Prostate gland (tissue), 2 donors: ENCODE results near the gene TUBB1. TPM values are rescaled to one million over a fixed set of nuclear protein-coding genes. Genes with fewer than 3 reads are reported as not detected.

Experiments used
- DNase-seq: peaks from one replicate; pipeline ENCODE4 v3.0.0-alpha.2; 2019; ENCODE audit warnings: low spot score
- H3K27ac ChIP-seq, 2 donors: fragments of 200-600 bp; sonication (generic); 2 replicates each; pipeline ENCODE4 v1.5.1; 2017 to 2019
- H3K27me3 ChIP-seq: fragments of 200-600 bp; sonication (generic); replicated peaks from 2 replicates; pipeline ENCODE4 v1.5.1; 2019; ENCODE audit not compliant: insufficient read depth
- H3K36me3 ChIP-seq, 2 donors: fragments of 200-600 bp; sonication (generic); 1 replicate in 1 of 2; 2 replicates in 1 of 2; pipeline versions ENCODE4 v1.5.1 to v1.8.1; 2017 to 2019
- H3K4me1 ChIP-seq: fragments of 200-600 bp; sonication (generic); replicated peaks from 2 replicates; pipeline ENCODE4 v1.5.1; 2019
- H3K4me3 ChIP-seq, 2 donors: fragments of 200-600 bp; sonication (generic); 2 replicates each; pipeline ENCODE4 v1.5.1; 2017 to 2019
- H3K9me3 ChIP-seq: fragments of 200-600 bp; sonication (generic); 2 replicates; pipeline ENCODE4 v1.5.1; 2017
- POLR2A ChIP-seq: fragments of 450-650 bp; IDR thresholded peaks from one replicate; pipeline ENCODE4 v1.6.1; 2016; ENCODE audit warnings: antibody characterized with exemption, mild to moderate bottlenecking
- POLR2AphosphoS5 ChIP-seq: sonication (generic); formaldehyde crosslinking; IDR thresholded peaks from one replicate; pipeline ENCODE4 v1.6.1; 2017; ENCODE audit warnings: antibody characterized with exemption
- WGBS: methylation state at CpG from one replicate; pipeline ENCODE4 v1.1.5; 2018; 5-methylcytosine and 5-hydroxymethylcytosine counted together
- intact Hi-C: fragments of 100-400 bp; cut with DNase I; formaldehyde crosslinking; loops from one replicate; pipeline ENCODE4 v1.14.2; 2022
- total RNA-seq, 2 donors: library from RNA; depleted of rRNA; stranded (reverse); fragments of >200 nt; gene quantifications; one replicate each; pipeline ENCODE4 v1.1.0, GENCODE V29; 2016
- TF ChIP-seq, protein P1 (sequence below), 4 experiments: fragments of 200-600 bp in 2 of 4; fragments of 450-650 bp in 2 of 4; sonication (generic) in 2 of 4; IDR thresholded peaks; 1 replicate in 3 of 4; 2 replicates in 1 of 4; pipeline ENCODE4 v1.5.1; 2016 to 2019; ENCODE audit warnings: antibody characterized with exemption in 4 of 4, mild to moderate bottlenecking in 2 of 4, moderate library complexity in 2 of 4

The TUBB1 gene
- total RNA-seq, result not detected

DNA sequence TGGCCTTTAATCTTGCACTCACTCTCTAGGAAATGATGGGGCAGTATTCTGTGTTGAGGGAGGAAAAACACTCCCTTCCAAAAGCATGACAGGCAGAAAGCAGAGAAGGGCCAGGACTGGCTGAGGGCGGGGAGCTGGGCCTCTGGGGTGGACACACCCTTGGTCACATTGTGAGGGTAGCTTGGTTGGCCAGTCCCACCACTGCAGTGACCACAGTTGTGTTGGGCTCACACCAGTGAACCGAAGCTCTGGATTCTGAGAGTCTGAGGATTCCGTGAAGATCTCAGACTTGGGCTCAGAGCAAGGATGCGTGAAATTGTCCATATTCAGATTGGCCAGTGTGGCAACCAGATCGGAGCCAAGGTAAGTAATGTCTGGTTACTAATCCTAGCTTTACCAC lies at the start of gene TUBB1:
Gene TUBB1, plus strand, starts transcription at position 213 of the 400 bp plus-strand sequence. Its CDS starts 94 bp downstream, at position 307.
- H3K9me3 ChIP-seq, result no peaks in the 10 kb centered on the region
- DNase-seq, result no peak
- intact Hi-C loops, result no loop called here

GRCh38 chr20:58969439-58969838 lies 49.8 kb upstream of the TUBB1 start:
- TF ChIP-seq POLR2AphosphoS5 (no peak), POLR2A (no peak)
- TF ChIP-seq, protein P1, sequence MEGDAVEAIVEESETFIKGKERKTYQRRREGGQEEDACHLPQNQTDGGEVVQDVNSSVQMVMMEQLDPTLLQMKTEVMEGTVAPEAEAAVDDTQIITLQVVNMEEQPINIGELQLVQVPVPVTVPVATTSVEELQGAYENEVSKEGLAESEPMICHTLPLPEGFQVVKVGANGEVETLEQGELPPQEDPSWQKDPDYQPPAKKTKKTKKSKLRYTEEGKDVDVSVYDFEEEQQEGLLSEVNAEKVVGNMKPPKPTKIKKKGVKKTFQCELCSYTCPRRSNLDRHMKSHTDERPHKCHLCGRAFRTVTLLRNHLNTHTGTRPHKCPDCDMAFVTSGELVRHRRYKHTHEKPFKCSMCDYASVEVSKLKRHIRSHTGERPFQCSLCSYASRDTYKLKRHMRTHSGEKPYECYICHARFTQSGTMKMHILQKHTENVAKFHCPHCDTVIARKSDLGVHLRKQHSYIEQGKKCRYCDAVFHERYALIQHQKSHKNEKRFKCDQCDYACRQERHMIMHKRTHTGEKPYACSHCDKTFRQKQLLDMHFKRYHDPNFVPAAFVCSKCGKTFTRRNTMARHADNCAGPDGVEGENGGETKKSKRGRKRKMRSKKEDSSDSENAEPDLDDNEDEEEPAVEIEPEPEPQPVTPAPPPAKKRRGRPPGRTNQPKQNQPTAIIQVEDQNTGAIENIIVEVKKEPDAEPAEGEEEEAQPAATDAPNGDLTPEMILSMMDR (IDR thresholded peaks at IDR 0.05), result no peak
- no peak for DNase-seq
- WGBS, result 67% methylated on average over 2 of the region's 2 CpGs
- no peaks in the 10 kb centered on the region for H3K27me3 ChIP-seq
- no peak overlapping the region for H3K4me3 ChIP-seq
- no peaks in the 10 kb centered on the region for H3K4me1 ChIP-seq
- H3K27ac ChIP-seq, result no peak overlapping the region
- intact Hi-C loops, result no loop called here
- no peaks in the 10 kb centered on the region for H3K9me3 ChIP-seq
- H3K36me3 ChIP-seq, result no peaks in the 10 kb centered on the region

More for the DNA sequence above, at the start of gene TUBB1:
- WGBS, result 99% methylated on average over 5 of the region's 5 CpGs
- no peaks in the 10 kb centered on the region for H3K36me3 ChIP-seq
- H3K4me1 ChIP-seq, result no peaks in the 10 kb centered on the region
- TF ChIP-seq POLR2A (no peak), POLR2AphosphoS5 (no peak)
- TF ChIP-seq, protein P1 (IDR thresholded peaks at IDR 0.05), result no peak
- no peak within 1 kb of the TSS for H3K27ac ChIP-seq
- no peaks in the 10 kb centered on the region for H3K27me3 ChIP-seq
- no peak within 1 kb of the TSS for H3K4me3 ChIP-seq

GRCh38 chr20:58970146-58970545 lies 49.1 kb upstream of the TUBB1 start:
- Histone ChIP-seq H3K27me3 (no peaks in the 10 kb centered on the region), H3K4me3 (no peak overlapping the region), H3K4me1 (no peaks in the 10 kb centered on the region), H3K36me3 (no peaks in the 10 kb centered on the region), H3K27ac (no peak overlapping the region), H3K9me3 (no peaks in the 10 kb centered on the region)
- intact Hi-C loops, result no loop called here
- TF ChIP-seq POLR2A (no peak), POLR2AphosphoS5 (no peak)
- TF ChIP-seq, protein P1 (IDR thresholded peaks at IDR 0.05), result no peak
- no peak for DNase-seq
- WGBS, result 95% methylated on average over 1 of the region's 1 CpG

- WGBS, result 75% methylated on average over 6 of the region's 6 CpGs
- Histone ChIP-seq H3K4me1 (no peaks in the 10 kb centered on the region), H3K27ac (no peak overlapping the region), H3K4me3 (no peak overlapping the region), H3K9me3 (no peaks in the 10 kb centered on the region), H3K27me3 (no peaks in the 10 kb centered on the region), H3K36me3 (no peaks in the 10 kb centered on the region)
- TF ChIP-seq POLR2AphosphoS5 (no peak), POLR2A (no peak)
- TF ChIP-seq, protein P1 (IDR thresholded peaks at IDR 0.05), result no peak
- intact Hi-C loops, result no loop called here
- DNase-seq, result no peak
Observed at GRCh38 chr20:58971429-58971828, 47.8 kb upstream of the TUBB1 start.

DNA sequence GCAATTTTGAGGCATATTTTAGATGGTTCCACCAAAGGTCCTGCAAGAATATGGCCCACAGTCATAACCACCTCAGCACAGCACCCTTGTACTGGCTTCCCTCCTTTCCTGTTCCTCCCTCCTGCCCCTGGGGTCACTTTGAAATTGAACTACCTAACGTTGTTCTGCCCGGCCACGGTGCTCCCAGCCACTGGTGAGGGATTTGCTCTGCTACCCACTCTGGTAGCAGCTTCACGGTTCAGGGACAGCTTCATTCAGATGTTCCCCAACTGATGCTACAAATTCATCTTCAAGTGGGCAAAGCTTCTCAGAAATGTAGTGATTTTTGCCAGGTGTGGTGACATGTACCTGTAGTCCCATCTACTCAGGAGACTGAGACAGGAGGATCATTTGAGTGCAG lies 46.0 kb upstream of the TUBB1 start:
- H3K4me1 ChIP-seq, result no peaks in the 10 kb centered on the region
- no peaks in the 10 kb centered on the region for H3K27me3 ChIP-seq
- no peak overlapping the region for H3K27ac ChIP-seq
- no peak for DNase-seq
- H3K36me3 ChIP-seq, result no peaks in the 10 kb centered on the region
- no peak overlapping the region for H3K4me3 ChIP-seq
- TF ChIP-seq, protein P1 (IDR thresholded peaks at IDR 0.05), result no peak
- TF ChIP-seq POLR2A (no peak), POLR2AphosphoS5 (no peak)
- WGBS, result 85% methylated on average over 4 of the region's 4 CpGs
- intact Hi-C loops, result no loop called here
- no peaks in the 10 kb centered on the region for H3K9me3 ChIP-seq
